ENCODE results near the gene UBR3. TPM values are rescaled to one million over a fixed set of nuclear protein-coding genes. Genes with fewer than 3 reads are reported as not detected.

The UBR3 gene
- total RNA-seq, 1 experiment from 2014 or later, result 25.0 TPM

GRCh38 chr2:170022692-170023091 lies 195.4 kb downstream of the UBR3 start:
- no peak overlapping the region for H3K4me3 ChIP-seq
- no peaks in the 10 kb centered on the region for H3K4me1 ChIP-seq (replicated peaks)
- H3K36me3 ChIP-seq, result peaks cover 2% of the 10 kb centered on the region; the same call in 1 of the 2 replicates
- no peaks in the 10 kb centered on the region for H3K9me3 ChIP-seq (replicated peaks)
- no peak for DNase-seq (ENCODE audit: low read depth in 1 of 2, low spot score in 2 of 2)
- no peak overlapping the region for H3K27ac ChIP-seq
- H3K27me3 ChIP-seq (replicated peaks), result no peaks in the 10 kb centered on the region

GRCh38 chr2:170024721-170025120 lies 197.5 kb downstream of the UBR3 start:
- Histone ChIP-seq H3K4me1 (replicated peaks) (no peaks in the 10 kb centered on the region), H3K27ac (no peak overlapping the region), H3K27me3 (replicated peaks) (no peaks in the 10 kb centered on the region), H3K36me3 (peaks cover 2% of the 10 kb centered on the region; the same call in 1 of the 2 replicates), H3K9me3 (replicated peaks) (no peaks in the 10 kb centered on the region), H3K4me3 (no peak overlapping the region)
- DNase-seq (ENCODE audit: low read depth in 1 of 2, low spot score in 2 of 2), result no peak

- Histone ChIP-seq H3K27ac (no peak overlapping the region), H3K4me3 (no peak overlapping the region), H3K9me3 (replicated peaks) (no peaks in the 10 kb centered on the region), H3K36me3 (peaks cover 2% of the 10 kb centered on the region; the same call in 1 of the 2 replicates), H3K27me3 (replicated peaks) (no peaks in the 10 kb centered on the region), H3K4me1 (replicated peaks) (no peaks in the 10 kb centered on the region)
- no peak for DNase-seq (ENCODE audit: low read depth in 1 of 2, low spot score in 2 of 2)
Measured at GRCh38 chr2:170025223-170025622, 198.0 kb downstream of the UBR3 start.

- H3K4me3 ChIP-seq, result no peak overlapping the region
- DNase-seq (ENCODE audit: low read depth in 1 of 2, low spot score in 2 of 2), result no peak
- H3K9me3 ChIP-seq (replicated peaks), result no peaks in the 10 kb centered on the region
- H3K4me1 ChIP-seq (replicated peaks), result no peaks in the 10 kb centered on the region
- no peak overlapping the region for H3K27ac ChIP-seq
- H3K27me3 ChIP-seq (replicated peaks), result no peaks in the 10 kb centered on the region
- peaks cover 2% of the 10 kb centered on the region; the same call in 1 of the 2 replicates for H3K36me3 ChIP-seq
Measured at GRCh38 chr2:170026361-170026760, 199.1 kb downstream of the UBR3 start.

GRCh38 chr2:170029551-170029950 lies 202.3 kb downstream of the UBR3 start:
- H3K27ac ChIP-seq, result no peak overlapping the region
- peaks cover 10% of the 10 kb centered on the region; the same call in 1 of the 2 replicates for H3K36me3 ChIP-seq
- no peak overlapping the region for H3K4me3 ChIP-seq
- H3K27me3 ChIP-seq (replicated peaks), result no peaks in the 10 kb centered on the region
- no peak for DNase-seq (ENCODE audit: low read depth in 1 of 2, low spot score in 2 of 2)
- no peaks in the 10 kb centered on the region for H3K4me1 ChIP-seq (replicated peaks)
- H3K9me3 ChIP-seq (replicated peaks), result no peaks in the 10 kb centered on the region

GRCh38 chr2:170030040-170030439 lies 202.8 kb downstream of the UBR3 start:
- Histone ChIP-seq H3K36me3 (peaks cover 10% of the 10 kb centered on the region; the same call in 1 of the 2 replicates), H3K27me3 (replicated peaks) (no peaks in the 10 kb centered on the region), H3K27ac (no peak overlapping the region), H3K4me1 (replicated peaks) (no peaks in the 10 kb centered on the region), H3K4me3 (no peak overlapping the region), H3K9me3 (replicated peaks) (no peaks in the 10 kb centered on the region)
- no peak for DNase-seq (ENCODE audit: low read depth in 1 of 2, low spot score in 2 of 2)

- Histone ChIP-seq H3K27ac (no peak overlapping the region), H3K27me3 (replicated peaks) (no peaks in the 10 kb centered on the region), H3K4me3 (no peak overlapping the region), H3K9me3 (replicated peaks) (no peaks in the 10 kb centered on the region), H3K36me3 (peaks cover 10% of the 10 kb centered on the region; the same call in 1 of the 2 replicates), H3K4me1 (replicated peaks) (no peaks in the 10 kb centered on the region)
- no peak for DNase-seq (ENCODE audit: low read depth in 1 of 2, low spot score in 2 of 2)
Measured at GRCh38 chr2:170031288-170031687, 204.0 kb downstream of the UBR3 start.

GRCh38 chr2:170034596-170034995 lies 207.3 kb downstream of the UBR3 start:
- H3K27ac ChIP-seq, result no peak overlapping the region
- DNase-seq (ENCODE audit: low read depth in 1 of 2, low spot score in 2 of 2), result no peak
- no peaks in the 10 kb centered on the region for H3K9me3 ChIP-seq (replicated peaks)
- H3K4me3 ChIP-seq, result no peak overlapping the region
- H3K4me1 ChIP-seq (replicated peaks), result no peaks in the 10 kb centered on the region
- H3K36me3 ChIP-seq, result peaks cover 10% of the 10 kb centered on the region; the same call in 1 of the 2 replicates
- H3K27me3 ChIP-seq (replicated peaks), result no peaks in the 10 kb centered on the region

- no peak overlapping the region for H3K4me3 ChIP-seq
- H3K4me1 ChIP-seq (replicated peaks), result no peaks in the 10 kb centered on the region
- no peak for DNase-seq (ENCODE audit: low read depth in 1 of 2, low spot score in 2 of 2)
- no peaks in the 10 kb centered on the region for H3K9me3 ChIP-seq (replicated peaks)
- no peak overlapping the region for H3K27ac ChIP-seq
- no peaks in the 10 kb centered on the region for H3K27me3 ChIP-seq (replicated peaks)
- peaks cover 11% of the 10 kb centered on the region; the same call in 1 of the 2 replicates for H3K36me3 ChIP-seq
Measured at GRCh38 chr2:170038734-170039133, 211.5 kb downstream of the UBR3 start.

GRCh38 chr2:170039401-170040172 lies 212.3 kb downstream of the UBR3 start:
- no peak overlapping the region for H3K4me3 ChIP-seq
- no peaks in the 10 kb centered on the region for H3K4me1 ChIP-seq (replicated peaks)
- H3K27ac ChIP-seq, result no peak overlapping the region
- H3K27me3 ChIP-seq (replicated peaks), result no peaks in the 10 kb centered on the region
- H3K36me3 ChIP-seq, result peaks cover 5% of the 10 kb centered on the region; the same call in 1 of the 2 replicates
- DNase-seq (ENCODE audit: low read depth in 1 of 2, low spot score in 2 of 2), result no peak
- no peaks in the 10 kb centered on the region for H3K9me3 ChIP-seq (replicated peaks)

GRCh38 chr2:170044751-170045478 lies 217.7 kb downstream of the UBR3 start:
- Histone ChIP-seq H3K4me1 (replicated peaks) (no peaks in the 10 kb centered on the region), H3K4me3 (no peak overlapping the region), H3K27me3 (replicated peaks) (no peaks in the 10 kb centered on the region), H3K9me3 (replicated peaks) (no peaks in the 10 kb centered on the region), H3K27ac (no peak overlapping the region), H3K36me3 (peaks cover 10% of the 10 kb centered on the region; the same call in 1 of the 2 replicates)
- DNase-seq (ENCODE audit: low read depth in 1 of 2, low spot score in 2 of 2), result no peak

GRCh38 chr2:170047331-170048065 lies 220.2 kb downstream of the UBR3 start:
- Histone ChIP-seq H3K36me3 (peaks cover 5% of the 10 kb centered on the region; the same call in 1 of the 2 replicates), H3K4me1 (replicated peaks) (no peaks in the 10 kb centered on the region; the same call in 1 of the 2 replicates), H3K4me3 (no peak overlapping the region), H3K27ac (no peak overlapping the region), H3K9me3 (replicated peaks) (no peaks in the 10 kb centered on the region), H3K27me3 (replicated peaks) (no peaks in the 10 kb centered on the region)
- DNase-seq (ENCODE audit: low read depth in 1 of 2, low spot score in 2 of 2), result no peak

GRCh38 chr2:170052151-170052550 lies 224.9 kb downstream of the UBR3 start:
- no peak for DNase-seq (ENCODE audit: low read depth in 1 of 2, low spot score in 2 of 2)
- Histone ChIP-seq H3K9me3 (replicated peaks) (no peaks in the 10 kb centered on the region), H3K27ac (no peak overlapping the region)

More at GRCh38 chr2:170052151-170052550, 224.9 kb downstream of the UBR3 start:
- Histone ChIP-seq H3K4me1 (replicated peaks) (no peaks in the 10 kb centered on the region; the same call in 1 of the 2 replicates), H3K27me3 (replicated peaks) (no peaks in the 10 kb centered on the region), H3K36me3 (peaks cover 9% of the 10 kb centered on the region; the same call in 1 of the 2 replicates), H3K4me3 (no peak overlapping the region)
